Myometrial cell (primary cell): ENCODE results near the gene PHB1. TPM values are rescaled to one million over a fixed set of nuclear protein-coding genes. Genes with fewer than 3 reads are reported as not detected.

ENCODE experiments used
- total RNA-seq: library from RNA; depleted of rRNA; stranded (reverse); fragments of >200 nt; gene quantifications from 2 replicates; pipeline ENCODE4 v1.2.3, GENCODE V29; 2015

The PHB1 gene
- 214 and 233 TPM in 2 replicates for total RNA-seq

GRCh38 chr17:49414622-49415350 lies at the start of gene PHB1:
Gene PHB1 (minus strand): TSS chr17:49414882. CDS start chr17:49413264, 1,618 bp downstream.

GRCh38 chr17:49361902-49362722 lies 52.6 kb downstream of the PHB1 start, which contains the start of gene ZNF652:
Gene ZNF652 (minus strand): TSS chr17:49362250. CDS start chr17:49317725, 44,525 bp downstream.

Other genes with a start within 250 kb of the PHB1 start
- not detected in 2 replicates for gene GNGT2, start 204.3 kb downstream of the PHB1 start, total RNA-seq
- not detected in 2 replicates for gene ABI3, start 204.2 kb downstream of the PHB1 start, total RNA-seq
- not detected in 2 replicates for gene PHOSPHO1, start 184.1 kb downstream of the PHB1 start, total RNA-seq
- 3.5 and 4.4 TPM in 2 replicates for gene ZNF652, start 52.6 kb downstream of the PHB1 start, total RNA-seq
- not detected in 2 replicates for gene NGFR, start 80.4 kb upstream of the PHB1 start, total RNA-seq
- gene NXPH3, start 161.0 kb upstream of the PHB1 start, total RNA-seq, result under 0.01 and 3.0 TPM in 2 replicates